Measurements from ENCODE around the gene AMPD3.
A peak's percentile ranks its signal among the peaks of the same experiment; 100 is the strongest.
"Not testable (repeated sequence)": the region's sequence is repeated elsewhere in the genome, so short reads cannot be mapped to it uniquely, and the experiment has no call there.

Gene AMPD3

GRCh38 chr11:10418950-10419310 is 36.1 kb upstream of the AMPD3 start:
- Mint-ChIP-seq H3K9me3 (peaks cover 0 to 10% of the 10 kb centered on the region in 2 donors), H3K27ac (no peak overlapping the region), H3K4me3 (no peak overlapping the region), H3K4me1 (peaks cover 10 to 15% of the 10 kb centered on the region in 2 donors), H3K27me3 (no peaks in the 10 kb centered on the region), H3K36me3 (no peaks in the 10 kb centered on the region)
- ATAC-seq (replicated peaks) (no peak), DNase-seq (no peak)

GRCh38 chr11:10426475-10426874 is 28.6 kb upstream of the AMPD3 start:
- H3K27me3 Mint-ChIP-seq, result no peaks in the 10 kb centered on the region
- H3K36me3 Mint-ChIP-seq, result no peaks in the 10 kb centered on the region
- no peaks in the 10 kb centered on the region for H3K4me1 Mint-ChIP-seq
- H3K9me3 Mint-ChIP-seq, result peaks cover 0 to 8% of the 10 kb centered on the region in 2 donors
- ATAC-seq (replicated peaks), result no peak
- no peak for DNase-seq
- H3K27ac Mint-ChIP-seq, result no peak overlapping the region
- no peak overlapping the region for H3K4me3 Mint-ChIP-seq

GRCh38 chr11:10428453-10428852 is 26.6 kb upstream of the AMPD3 start:
- H3K27ac Mint-ChIP-seq, result no peak overlapping the region
- no peak for ATAC-seq (replicated peaks)
- H3K4me1 Mint-ChIP-seq, result peaks cover 0 to 2% of the 10 kb centered on the region in 2 donors
- H3K4me3 Mint-ChIP-seq, result no peak overlapping the region
- H3K9me3 Mint-ChIP-seq, result peaks cover 0 to 5% of the 10 kb centered on the region in 2 donors
- H3K36me3 Mint-ChIP-seq, result no peaks in the 10 kb centered on the region
- no peak for DNase-seq
- no peaks in the 10 kb centered on the region for H3K27me3 Mint-ChIP-seq

GRCh38 chr11:10429526-10429925 is 25.5 kb upstream of the AMPD3 start:
- no peak for ATAC-seq (replicated peaks)
- DNase-seq, result no peak
- no peaks in the 10 kb centered on the region for H3K36me3 Mint-ChIP-seq
- H3K4me1 Mint-ChIP-seq, result peaks cover 0 to 2% of the 10 kb centered on the region in 2 donors
- H3K27ac Mint-ChIP-seq, result no peak overlapping the region
- no peaks in the 10 kb centered on the region for H3K27me3 Mint-ChIP-seq
- no peak overlapping the region for H3K4me3 Mint-ChIP-seq
- H3K9me3 Mint-ChIP-seq, result peaks cover 0 to 3% of the 10 kb centered on the region in 2 donors

DNA sequence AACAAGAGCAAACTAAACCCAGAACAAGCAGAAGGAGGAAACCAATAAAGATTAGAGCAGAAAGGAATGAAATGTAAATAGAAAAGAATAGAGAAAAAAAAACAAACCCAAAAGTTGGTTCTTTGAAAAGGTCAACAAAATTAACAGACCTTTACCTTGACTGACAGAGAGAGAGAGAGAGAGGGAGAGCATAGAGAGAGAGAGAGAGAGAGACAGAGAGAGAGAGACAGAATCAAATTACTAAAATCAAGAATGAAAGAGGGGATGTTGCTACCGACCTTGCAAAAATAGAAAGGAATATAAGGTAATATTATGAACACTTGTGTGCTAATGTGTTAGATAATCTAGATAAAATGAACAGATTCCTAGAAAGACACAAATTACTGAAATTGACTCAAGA is 22.6 kb upstream of the AMPD3 start:
- Mint-ChIP-seq H3K4me1 (peaks cover 8 to 17% of the 10 kb centered on the region in 2 donors), H3K9me3 (peaks cover 0 to 5% of the 10 kb centered on the region in 2 donors), H3K27me3 (no peaks in the 10 kb centered on the region), H3K4me3 (no peak overlapping the region), H3K27ac (no peak overlapping the region), H3K36me3 (no peaks in the 10 kb centered on the region)
- ATAC-seq (replicated peaks) (no peak), DNase-seq (no peak)

GRCh38 chr11:10432971-10433370 is 22.1 kb upstream of the AMPD3 start:
- Mint-ChIP-seq H3K27ac (no peak overlapping the region), H3K36me3 (no peaks in the 10 kb centered on the region), H3K4me3 (no peak overlapping the region), H3K27me3 (no peaks in the 10 kb centered on the region), H3K4me1 (peaks cover 8 to 17% of the 10 kb centered on the region in 2 donors), H3K9me3 (peaks cover 0 to 5% of the 10 kb centered on the region in 2 donors)
- DNase-seq (no peak), ATAC-seq (replicated peaks) (no peak)

DNA sequence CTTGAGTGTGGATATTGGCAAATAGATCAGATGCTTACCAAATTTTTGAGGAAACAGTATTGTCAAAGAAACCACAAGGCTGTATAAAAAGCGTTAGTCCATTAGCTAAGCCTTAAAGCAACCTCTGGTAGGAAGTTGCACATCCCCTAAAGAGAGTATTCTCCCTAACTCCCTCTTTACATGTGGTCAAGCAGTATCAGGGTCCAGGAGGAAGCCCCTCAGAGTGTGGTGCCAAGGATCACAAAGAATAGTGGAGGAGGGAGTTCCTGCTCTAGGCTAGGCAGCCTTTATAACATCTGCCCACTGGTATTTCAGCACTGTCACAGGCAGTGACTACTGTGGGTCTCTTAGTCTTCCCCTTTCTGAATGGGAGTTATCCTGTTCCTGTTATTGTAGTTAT is 18.8 kb upstream of the AMPD3 start:
- ATAC-seq (replicated peaks) (peak in 1 of 2 donors; percentile 73), DNase-seq (no peak)
- Mint-ChIP-seq H3K27ac (peak overlapping the region; percentile 15), H3K4me3 (no peak overlapping the region), H3K27me3 (no peaks in the 10 kb centered on the region), H3K9me3 (peaks cover 0 to 3% of the 10 kb centered on the region in 2 donors), H3K36me3 (no peaks in the 10 kb centered on the region), H3K4me1 (peaks cover 13 to 25% of the 10 kb centered on the region in 2 donors)

GRCh38 chr11:10436683-10437082 is 18.4 kb upstream of the AMPD3 start:
- DNase-seq, H3K9me3 Mint-ChIP-seq, H3K36me3 Mint-ChIP-seq, H3K27me3 Mint-ChIP-seq, H3K4me3 Mint-ChIP-seq: not testable (repeated sequence)
- Mint-ChIP-seq H3K27ac (peak overlapping the region; percentile 15), H3K4me1 (peaks cover 17 to 29% of the 10 kb centered on the region in 2 donors)
- peak in 1 of 2 donors; percentile 40 for ATAC-seq (replicated peaks)

- Mint-ChIP-seq H3K36me3 (peaks cover 0 to 3% of the 10 kb centered on the region in 2 donors), H3K27me3 (no peaks in the 10 kb centered on the region), H3K4me1 (peaks cover 22 to 47% of the 10 kb centered on the region in 2 donors), H3K4me3 (no peak overlapping the region), H3K27ac (no peak overlapping the region), H3K9me3 (peaks cover 0 to 2% of the 10 kb centered on the region in 2 donors)
- no peak for DNase-seq
- ATAC-seq (replicated peaks), result no peak
These were observed 16.6 kb upstream of the AMPD3 start for GRCh38 chr11:10438458-10438857.

DNA sequence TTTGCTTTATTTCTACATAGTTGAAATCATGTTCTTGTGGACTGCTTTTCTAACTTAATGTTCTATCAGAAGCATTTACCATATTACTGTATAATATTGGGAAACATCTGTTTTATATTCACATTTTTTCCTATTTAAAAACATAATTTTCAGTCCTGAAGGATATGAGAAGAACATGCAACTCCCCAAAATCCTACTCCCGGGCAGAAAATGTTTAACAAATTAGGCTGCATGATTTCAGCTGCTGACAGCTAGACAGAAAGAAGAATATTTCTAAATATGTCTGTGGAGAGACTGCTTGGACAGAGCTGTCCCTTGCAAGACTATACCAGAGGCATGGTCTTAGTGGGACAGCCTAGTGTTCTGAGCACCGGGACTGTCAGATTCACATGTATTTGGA is 15.7 kb upstream of the AMPD3 start:
- Mint-ChIP-seq H3K9me3 (peaks cover 0 to 2% of the 10 kb centered on the region in 2 donors), H3K36me3 (peaks cover 0 to 3% of the 10 kb centered on the region in 2 donors), H3K4me3 (no peak overlapping the region), H3K27me3 (no peaks in the 10 kb centered on the region), H3K27ac (no peak overlapping the region), H3K4me1 (peaks cover 27 to 53% of the 10 kb centered on the region in 2 donors)
- no peak for DNase-seq
- no peak for ATAC-seq (replicated peaks)

DNA sequence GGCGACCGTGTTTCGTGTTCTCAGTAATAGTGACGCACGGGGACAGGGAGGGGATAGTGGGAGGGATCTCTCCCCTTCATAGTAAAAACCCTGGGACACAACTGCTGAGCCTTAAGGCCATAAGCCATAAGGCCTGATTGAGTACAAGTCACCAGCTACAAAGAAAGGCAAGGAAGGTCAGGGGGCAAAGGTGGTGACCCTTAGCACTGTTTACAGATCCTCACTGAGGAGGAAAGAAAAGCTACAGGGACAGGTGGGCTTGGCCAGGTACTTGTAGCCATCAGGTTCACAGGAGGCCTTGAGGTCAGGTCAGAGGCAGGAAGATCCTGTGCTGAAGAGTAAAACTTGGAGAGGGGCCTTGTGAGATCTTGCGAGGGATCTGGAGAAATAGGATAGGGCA is 15.1 kb upstream of the AMPD3 start:
- H3K4me3 Mint-ChIP-seq, result no peak overlapping the region
- ATAC-seq (replicated peaks) (no peak), DNase-seq (no peak)
- H3K36me3 Mint-ChIP-seq, result peaks cover 0 to 3% of the 10 kb centered on the region in 2 donors
- no peaks in the 10 kb centered on the region for H3K27me3 Mint-ChIP-seq
- H3K27ac Mint-ChIP-seq, result no peak overlapping the region
- peaks cover 0 to 2% of the 10 kb centered on the region in 2 donors for H3K9me3 Mint-ChIP-seq
- H3K4me1 Mint-ChIP-seq, result peaks cover 31 to 59% of the 10 kb centered on the region in 2 donors

GRCh38 chr11:10440401-10440800 is 14.7 kb upstream of the AMPD3 start:
- DNase-seq (no peak), ATAC-seq (replicated peaks) (no peak)
- Mint-ChIP-seq H3K27me3 (no peaks in the 10 kb centered on the region), H3K36me3 (peaks cover 0 to 3% of the 10 kb centered on the region in 2 donors), H3K4me1 (peaks cover 36 to 64% of the 10 kb centered on the region in 2 donors), H3K27ac (no peak overlapping the region), H3K4me3 (no peak overlapping the region), H3K9me3 (no peaks in the 10 kb centered on the region)

- no peak overlapping the region for H3K4me3 Mint-ChIP-seq
- peaks cover 40 to 62% of the 10 kb centered on the region in 2 donors for H3K4me1 Mint-ChIP-seq
- ATAC-seq (replicated peaks) (no peak), DNase-seq (no peak)
- H3K36me3 Mint-ChIP-seq, result peaks cover 0 to 3% of the 10 kb centered on the region in 2 donors
- H3K27me3 Mint-ChIP-seq, result no peaks in the 10 kb centered on the region
- peak overlapping the region; percentile 52 for H3K27ac Mint-ChIP-seq
- no peaks in the 10 kb centered on the region for H3K9me3 Mint-ChIP-seq
These were observed 14.0 kb upstream of the AMPD3 start for GRCh38 chr11:10441091-10441490.

GRCh38 chr11:10441652-10442503 is 13.2 kb upstream of the AMPD3 start:
- Mint-ChIP-seq H3K4me3 (peak overlapping the region; percentile 43 to 54), H3K27ac (peak overlapping the region; percentile 95), H3K9me3 (no peaks in the 10 kb centered on the region), H3K27me3 (no peaks in the 10 kb centered on the region), H3K4me1 (peaks cover 35 to 54% of the 10 kb centered on the region in 2 donors), H3K36me3 (peaks cover 0 to 3% of the 10 kb centered on the region in 2 donors)
- ATAC-seq (replicated peaks), result peak; percentile 93 to 96
- DNase-seq, result peak; percentile 52

DNA sequence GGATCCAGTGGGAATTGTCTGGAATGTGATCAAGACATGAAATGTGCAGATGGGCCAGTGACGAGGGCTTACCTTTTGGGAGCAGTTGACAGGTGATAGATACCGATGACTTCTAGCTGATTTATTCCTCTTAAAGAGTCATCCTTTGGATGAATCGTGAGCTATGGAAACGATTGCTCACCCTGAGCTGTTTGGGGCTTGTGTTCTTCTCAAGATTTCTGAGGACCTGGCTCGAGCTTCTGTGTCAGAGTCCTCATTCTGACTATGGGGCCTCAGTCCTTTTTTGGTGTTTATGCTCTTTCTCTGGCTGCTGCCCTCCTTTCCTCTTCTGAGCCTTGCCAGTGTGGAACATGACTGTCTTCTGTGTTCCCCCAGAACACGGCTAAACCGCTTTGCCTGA is 11.9 kb upstream of the AMPD3 start:
- Mint-ChIP-seq H3K27ac (peak overlapping the region; percentile 81), H3K36me3 (peaks cover 0 to 6% of the 10 kb centered on the region in 2 donors), H3K27me3 (no peaks in the 10 kb centered on the region), H3K4me1 (peaks cover 35 to 47% of the 10 kb centered on the region in 2 donors), H3K9me3 (no peaks in the 10 kb centered on the region), H3K4me3 (no peak overlapping the region)
- DNase-seq, result no peak
- no peak for ATAC-seq (replicated peaks)

All from stimulated activated naive B cell treated with anti-CD40 and anti-IgM and Interleukin-4, amounts not matched to agents 10 μg/mL and 1 μg/mL and 100 μg/mL, for 72 hours (primary cell).